ENCODE measurements around the gene SERPIND1. TPM values are rescaled to one million over a fixed set of nuclear protein-coding genes. Genes with fewer than 3 reads are reported as not detected.

SERPIND1 gene
- total and polyA plus RNA-seq, 2 of the 8 experiments (the other 6 are each of a cell fraction or from before 2014, with no cell fraction given): not detected

- Histone ChIP-seq H4K8ac (ENCODE audit: extremely low read depth, insufficient read depth, low read length) (no peak overlapping the region), H3K56ac (replicated peaks; ENCODE audit: insufficient read length, low read depth, low read length) (no peak overlapping the region), H3K79me1 (ENCODE audit: low read depth, low read length) (no peaks in the 10 kb centered on the region), H3K23me2 (ENCODE audit: low read depth, low read length) (no peaks in the 10 kb centered on the region), H2BK5ac (ENCODE audit: low read depth, low read length) (no peak overlapping the region), H4K5ac (ENCODE audit: insufficient read length, low read depth, low read length) (no peak overlapping the region), H3K27ac (ENCODE audit: low read depth, low read length) (no peak overlapping the region), H2AK5ac (ENCODE audit: low read depth, low read length) (no peak overlapping the region), H3K4me2 (ENCODE audit: insufficient read depth in 1 of 2, low read depth in 2 of 2, low read length in 2 of 2) (no peak overlapping the region), H4K20me1 (replicated peaks in 1 of 2; ENCODE audit: control insufficient read depth in 1 of 2, insufficient read depth in 2 of 2, low read length in 2 of 2) (no peaks in the 10 kb centered on the region), H3K23ac (ENCODE audit: insufficient read length) (no peak overlapping the region), H2BK20ac (ENCODE audit: low read length) (no peak overlapping the region), H2BK15ac (ENCODE audit: low read length) (no peak overlapping the region), H3K14ac (ENCODE audit: insufficient read length) (no peak overlapping the region), H3K4me3 (ENCODE audit: extremely low read depth in 1 of 4, insufficient read depth in 2 of 4, low read depth in 3 of 4, low read length in 4 of 4) (no peak overlapping the region), H4K91ac (replicated peaks; ENCODE audit: insufficient read length, low read length) (no peak overlapping the region), H3K36me3 (ENCODE audit: control insufficient read depth in 2 of 4, insufficient read depth in 4 of 4, low read length in 3 of 4) (no peaks in the 10 kb centered on the region; a peak in 2 of 8 replicates), H2BK120ac (replicated peaks; ENCODE audit: low read depth, low read length) (no peak overlapping the region), H3K9ac (replicated peaks in 1 of 4; ENCODE audit: extremely low read depth in 1 of 4, low read depth in 3 of 4, low read length in 3 of 4) (no peak overlapping the region), H3K18ac (ENCODE audit: extremely low read depth, low read length) (no peak overlapping the region), H3K4ac (replicated peaks; ENCODE audit: insufficient read length, low read depth, low read length) (no peak overlapping the region), H3K9me3 (ENCODE audit: insufficient read depth in 2 of 2, low read depth in 1 of 2, low read length in 1 of 2) (no peaks in the 10 kb centered on the region), H3K4me1 (replicated peaks in 1 of 4; ENCODE audit: control insufficient read depth in 3 of 4, insufficient read depth in 4 of 4, low read length in 3 of 4) (no peaks in the 10 kb centered on the region), H3K27me3 (replicated peaks in 1 of 4; ENCODE audit: control insufficient read depth in 3 of 4, extremely low read depth in 1 of 4, insufficient read depth in 3 of 4, low read length in 3 of 4) (no peaks in the 10 kb centered on the region), H2BK12ac (ENCODE audit: low read depth, low read length) (no peak overlapping the region), H2AFZ (ENCODE audit: low read length) (no peak overlapping the region), H3K79me2 (ENCODE audit: control insufficient read depth in 1 of 2, insufficient read depth in 2 of 2, low read length in 2 of 2) (no peaks in the 10 kb centered on the region)
- 80% methylated on average over 2 of the region's 2 CpGs; no CpG with 5 or more reads in 1 of the 2 experiments for WGBS, 2 experiments (ENCODE audit: extremely low coverage in 1 of 2, insufficient coverage in 1 of 2, insufficient read length in 1 of 2, insufficient replicate concordance in 2 of 2, low coverage in 1 of 2, low lambda C conversion rate in 2 of 2, missing lambda C conversion rate in 1 of 2)
- POLR2A ChIA-PET (ENCODE audit: partially characterized antibody): no interaction called here
- CTCF ChIA-PET (ENCODE audit: partially characterized antibody): interaction anchor here (0.9 to 3.3 kb wide), 11 partner anchors 8 to 186 kb away, joined by 3 to 22 read pairs (median 4); no protein-coding TSS in a partner anchor
- FAIRE-seq (no peak), DNase-seq (ENCODE audit: low read depth in 1 of 2, low spot score in 2 of 2) (no peak)
- TF ChIP-seq RAD21 (IDR thresholded peaks at IDR 0.05 in 1 of 2, conservative IDR thresholded peaks at IDR 0.05 in 1 of 2; ENCODE audit: low read depth in 2 of 2, low read length in 2 of 2) (peak; percentile 23 to 39; a peak in 3 of 4 replicates), PHF8 (conservative IDR thresholded peaks at IDR 0.05; ENCODE audit: low read depth, low read length) (no peak), POLR2A (IDR thresholded peaks at IDR 0.05; ENCODE audit: control extremely low read depth in 1 of 2, low read depth in 2 of 2, low read length in 2 of 2) (no peak), EP300 (IDR thresholded peaks at IDR 0.05; ENCODE audit: borderline replicate concordance in 1 of 2, low read depth in 2 of 2, low read length in 2 of 2) (no peak), SP2 (IDR thresholded peaks at IDR 0.05; ENCODE audit: low read length) (no peak), EGR1 (IDR thresholded peaks at IDR 0.05; ENCODE audit: borderline replicate concordance, low read depth, low read length) (no peak)
- TF ChIP-seq, protein P1, sequence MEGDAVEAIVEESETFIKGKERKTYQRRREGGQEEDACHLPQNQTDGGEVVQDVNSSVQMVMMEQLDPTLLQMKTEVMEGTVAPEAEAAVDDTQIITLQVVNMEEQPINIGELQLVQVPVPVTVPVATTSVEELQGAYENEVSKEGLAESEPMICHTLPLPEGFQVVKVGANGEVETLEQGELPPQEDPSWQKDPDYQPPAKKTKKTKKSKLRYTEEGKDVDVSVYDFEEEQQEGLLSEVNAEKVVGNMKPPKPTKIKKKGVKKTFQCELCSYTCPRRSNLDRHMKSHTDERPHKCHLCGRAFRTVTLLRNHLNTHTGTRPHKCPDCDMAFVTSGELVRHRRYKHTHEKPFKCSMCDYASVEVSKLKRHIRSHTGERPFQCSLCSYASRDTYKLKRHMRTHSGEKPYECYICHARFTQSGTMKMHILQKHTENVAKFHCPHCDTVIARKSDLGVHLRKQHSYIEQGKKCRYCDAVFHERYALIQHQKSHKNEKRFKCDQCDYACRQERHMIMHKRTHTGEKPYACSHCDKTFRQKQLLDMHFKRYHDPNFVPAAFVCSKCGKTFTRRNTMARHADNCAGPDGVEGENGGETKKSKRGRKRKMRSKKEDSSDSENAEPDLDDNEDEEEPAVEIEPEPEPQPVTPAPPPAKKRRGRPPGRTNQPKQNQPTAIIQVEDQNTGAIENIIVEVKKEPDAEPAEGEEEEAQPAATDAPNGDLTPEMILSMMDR (IDR thresholded peaks at IDR 0.05; ENCODE audit: control extremely low read depth in 1 of 3, insufficient read depth in 1 of 3, low read depth in 1 of 3, low read length in 3 of 3): peak; percentile 50 to 61 (median 60)
Observed at GRCh38 chr22:20758688-20759087, 15.2 kb upstream of the SERPIND1 start.

Data from H1 (cell line).